GM21423 (cell line): Measurements from ENCODE around the gene NRIP2.

Experiments
- ATAC-seq: cut with Tn5 transposase; IDR thresholded peaks from one replicate; pipeline ENCODE4 v1.9.1; 2021; ENCODE audit warnings: mild to moderate bottlenecking, moderate library complexity; ENCODE audit not compliant: unreplicated experiment

NRIP2 gene

DNA sequence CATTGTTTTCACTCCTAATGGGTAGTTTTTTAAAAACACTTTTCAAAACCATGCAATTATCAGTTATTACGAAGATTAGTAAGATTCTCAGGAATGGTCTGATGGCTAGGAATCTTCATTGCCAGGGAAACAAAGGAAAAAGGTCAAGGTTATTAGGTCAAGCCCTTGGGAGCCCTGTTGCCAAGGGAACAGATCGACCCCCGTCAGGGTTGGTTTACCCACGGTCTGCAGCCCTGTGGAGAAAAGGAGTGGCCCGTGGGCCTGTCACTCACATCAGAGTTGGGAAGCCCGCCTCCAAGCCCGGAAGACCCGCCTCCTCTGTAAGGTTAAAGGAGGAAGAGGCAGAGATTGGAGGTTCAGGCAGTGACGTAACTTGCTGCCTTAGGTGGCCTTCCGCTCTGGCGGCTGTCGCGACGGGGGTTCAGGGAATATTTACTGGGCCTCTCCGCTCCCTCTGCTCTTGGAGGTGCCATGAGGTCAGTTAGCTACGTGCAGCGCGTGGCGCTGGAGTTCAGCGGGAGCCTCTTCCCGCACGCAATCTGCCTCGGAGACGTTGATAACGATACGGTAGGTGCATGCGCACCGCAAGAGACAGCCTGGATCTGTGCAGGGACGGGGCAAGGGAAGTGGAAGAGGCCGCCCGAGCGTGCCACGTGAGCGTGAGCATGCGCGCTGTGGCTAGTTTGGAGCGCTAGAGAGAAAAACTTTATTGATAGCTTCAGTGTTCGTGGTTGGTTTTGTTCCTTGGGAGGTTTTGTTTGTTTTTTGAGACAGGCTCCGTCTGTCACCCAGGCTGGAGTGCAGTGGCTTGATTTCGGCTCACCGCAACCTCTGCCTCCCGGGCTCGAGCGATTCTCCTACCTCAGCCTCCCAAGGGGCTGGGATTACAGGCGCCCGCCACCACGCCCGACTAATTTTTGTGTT is 22.3 kb downstream of the NRIP2 start, which contains the start of gene ITFG2:
ITFG2 (plus strand) TSS at position 379 of the 924 bp plus-strand sequence; CDS start at position 472, 93 bp downstream.
- peak; percentile 95 for ATAC-seq

DNA sequence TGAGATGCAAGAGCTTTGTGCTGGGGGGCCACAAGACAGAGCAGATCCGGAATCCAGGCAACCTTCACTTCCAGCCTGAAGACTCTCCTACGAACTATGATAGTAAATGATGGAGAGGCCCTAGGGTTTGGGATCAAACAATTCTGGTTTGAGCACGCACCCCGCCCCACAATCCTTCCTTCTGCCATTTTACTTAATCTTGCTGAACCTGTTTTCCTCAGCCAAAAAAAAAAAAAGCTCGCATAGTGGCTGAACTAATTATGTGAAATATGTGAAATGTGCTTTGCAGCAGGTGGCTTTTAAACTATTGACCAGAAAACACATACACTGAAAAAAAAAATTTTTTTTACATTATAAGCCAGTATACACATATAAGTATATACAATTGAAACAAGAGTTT is 23.0 kb downstream of the NRIP2 start:
- ATAC-seq, result no peak

DNA sequence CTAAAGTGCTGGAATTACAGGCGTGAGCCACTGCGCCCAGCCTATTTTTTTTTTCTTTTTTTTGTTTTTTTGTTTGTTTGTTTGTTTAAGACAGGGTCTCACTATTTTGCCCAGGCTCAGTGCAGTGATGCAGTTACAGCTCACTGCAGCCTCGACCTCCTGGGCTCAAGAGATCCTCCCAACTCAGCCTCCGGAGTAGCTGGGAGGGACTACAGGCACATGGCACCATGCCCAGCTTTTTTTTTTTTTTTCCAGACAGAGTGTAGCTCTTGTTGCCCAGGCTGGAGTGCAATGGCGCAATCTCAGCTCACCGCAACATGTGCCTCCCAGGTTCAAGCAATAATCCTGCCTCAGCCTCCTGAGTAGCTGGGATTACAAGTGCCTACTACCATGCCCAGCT is 28.1 kb downstream of the NRIP2 start:
- ATAC-seq, result no peak

GRCh38 chr12:2805143-2805520 is 29.7 kb downstream of the NRIP2 start:
- ATAC-seq, result no peak

GRCh38 chr12:2804393-2805142 is 30.3 kb downstream of the NRIP2 start:
- ATAC-seq, result no peak

- ATAC-seq, result no peak
Observed at GRCh38 chr12:2803635-2804392, 31.0 kb downstream of the NRIP2 start.

GRCh38 chr12:2801044-2801783 is 33.6 kb downstream of the NRIP2 start:
- no peak for ATAC-seq

GRCh38 chr12:2800046-2800570 is 34.7 kb downstream of the NRIP2 start:
- ATAC-seq, result no peak

DNA sequence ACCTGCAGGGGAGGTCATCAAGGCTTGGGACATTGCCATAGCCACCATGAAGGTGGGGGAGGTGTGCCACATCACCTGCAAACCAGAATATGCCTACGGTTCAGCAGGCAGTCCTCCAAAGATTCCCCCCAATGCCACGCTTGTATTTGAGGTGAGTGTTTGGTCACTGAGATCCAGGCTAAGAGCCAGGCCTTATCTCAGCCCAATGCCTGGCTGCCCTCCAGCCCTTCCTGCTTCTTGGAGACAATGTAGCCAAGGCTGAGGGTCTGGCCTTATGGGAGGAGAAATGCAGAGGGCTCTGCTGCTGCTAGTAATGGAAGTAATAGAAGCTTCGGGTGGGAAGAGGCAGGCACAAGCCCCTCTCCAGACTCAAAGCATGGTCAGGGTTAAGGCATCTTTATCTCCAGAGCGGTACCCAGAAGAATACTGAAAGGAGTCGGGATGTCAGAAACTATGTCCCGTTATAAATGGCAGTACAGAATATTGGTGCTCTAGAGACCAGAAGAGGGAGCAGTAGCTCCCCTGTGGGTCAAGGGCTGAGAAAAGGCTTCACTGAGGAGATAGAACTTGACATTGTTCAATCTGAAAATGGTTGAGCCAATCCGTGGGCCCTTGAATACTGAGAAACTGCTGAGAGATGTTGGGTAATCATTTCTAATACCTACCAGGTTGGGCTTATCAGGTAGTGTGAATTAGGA is 37.0 kb downstream of the NRIP2 start:
- no peak for ATAC-seq

- ATAC-seq, result no peak
Observed at GRCh38 chr12:2796187-2796666, 38.6 kb downstream of the NRIP2 start.

DNA sequence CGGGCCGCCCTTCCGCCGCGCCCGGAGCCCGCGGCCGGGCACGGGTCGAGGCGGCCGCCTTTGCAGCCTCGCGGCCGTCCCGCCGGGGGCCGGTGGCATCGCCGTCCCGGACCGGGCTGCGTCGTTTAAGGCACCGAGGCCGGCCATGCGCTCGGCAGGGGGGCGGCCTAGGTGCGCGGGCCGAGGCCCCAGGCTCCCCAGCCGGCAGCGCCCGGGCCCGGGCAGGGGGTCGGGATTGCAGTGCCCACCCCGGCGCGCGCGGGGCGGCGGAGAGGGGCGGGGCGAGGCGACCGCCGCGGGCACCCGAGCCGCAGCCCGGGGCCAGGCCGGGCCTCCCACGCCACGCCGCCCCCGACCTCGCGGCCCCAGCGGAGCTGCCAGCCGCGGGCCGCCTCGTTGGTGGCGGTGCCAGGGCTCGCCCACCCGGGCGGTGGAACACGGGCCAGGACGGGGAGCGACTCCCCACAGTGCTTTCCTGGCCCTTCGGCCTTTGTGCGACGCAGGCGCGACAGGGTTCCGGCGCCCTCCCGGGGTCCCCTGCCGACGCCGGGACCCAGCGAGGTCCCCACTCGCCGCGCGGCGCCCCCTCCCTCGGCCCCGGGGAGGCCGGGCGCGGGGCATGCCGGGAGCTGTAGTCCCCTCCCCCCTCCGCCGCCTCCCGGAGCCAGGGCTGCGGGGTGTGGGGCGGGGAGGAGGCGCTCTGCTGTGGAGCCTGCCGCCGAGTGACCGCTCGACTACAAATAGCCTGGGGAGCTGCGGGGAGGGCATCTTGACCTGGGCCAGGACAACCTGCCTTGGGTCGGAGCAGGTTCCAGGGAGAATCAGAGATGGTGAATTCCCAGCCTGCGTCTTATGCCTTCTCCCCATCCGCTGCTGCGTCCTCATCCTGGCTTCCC is 39.3 kb downstream of the NRIP2 start:
- ATAC-seq, result peak; percentile 64

DNA sequence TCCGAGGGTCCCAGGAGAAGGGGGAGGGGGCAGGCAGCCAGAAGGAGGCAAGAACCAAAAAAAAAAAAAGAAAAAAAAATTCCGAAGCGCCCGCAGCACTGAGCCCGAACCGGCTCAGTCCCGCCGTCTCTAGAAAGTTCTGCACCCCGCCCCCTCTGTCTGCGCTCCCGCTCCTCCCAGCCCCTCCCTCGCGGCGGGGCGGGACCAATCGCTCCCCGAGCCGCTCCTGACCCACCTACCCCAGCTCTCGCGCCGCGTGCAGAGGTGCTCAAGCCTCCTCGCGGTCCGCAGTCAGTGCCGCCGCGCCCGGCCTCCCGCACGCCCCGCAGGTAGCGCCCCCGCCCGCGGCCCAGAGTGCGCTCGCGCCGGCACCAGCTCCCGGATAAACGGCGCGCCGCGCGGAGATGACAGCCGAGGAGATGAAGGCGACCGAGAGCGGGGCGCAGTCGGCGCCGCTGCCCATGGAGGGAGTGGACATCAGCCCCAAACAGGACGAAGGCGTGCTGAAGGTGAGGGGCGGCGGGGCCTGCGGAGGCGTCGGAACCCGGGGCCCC is 40.0 kb downstream of the NRIP2 start, which contains the start of gene FKBP4:
FKBP4 (plus strand) TSS at position 235 of the 554 bp plus-strand sequence; CDS start at position 405, 170 bp downstream.
- peak; percentile 75 for ATAC-seq

DNA sequence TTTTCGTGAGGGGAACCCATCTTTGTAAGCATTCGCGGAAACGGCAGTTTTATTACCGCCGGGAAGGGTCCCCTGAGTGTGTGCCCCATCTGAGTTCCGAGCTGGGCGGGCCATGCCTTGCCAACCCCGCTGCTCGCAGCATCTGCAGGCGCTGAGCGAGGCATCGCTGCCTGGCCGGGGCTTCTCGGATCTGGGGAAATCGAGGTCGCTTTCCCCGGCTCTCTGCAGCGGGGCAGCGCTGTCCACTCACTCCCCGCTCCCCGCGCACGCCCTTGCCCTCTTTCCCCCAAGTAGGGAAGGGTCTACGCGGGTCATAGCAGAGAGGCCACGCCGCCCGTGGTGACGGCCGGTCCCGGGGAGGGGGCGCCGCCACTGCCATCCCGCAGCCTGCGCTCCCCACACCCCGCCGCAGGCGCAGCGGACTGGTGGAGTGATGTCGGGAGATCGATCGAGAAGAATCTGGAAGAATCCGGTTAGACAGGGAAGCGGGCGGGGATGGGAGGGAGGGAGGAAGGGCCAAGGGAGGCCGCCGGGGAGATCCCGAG is 40.6 kb downstream of the NRIP2 start:
- peak; percentile 1 for ATAC-seq

DNA sequence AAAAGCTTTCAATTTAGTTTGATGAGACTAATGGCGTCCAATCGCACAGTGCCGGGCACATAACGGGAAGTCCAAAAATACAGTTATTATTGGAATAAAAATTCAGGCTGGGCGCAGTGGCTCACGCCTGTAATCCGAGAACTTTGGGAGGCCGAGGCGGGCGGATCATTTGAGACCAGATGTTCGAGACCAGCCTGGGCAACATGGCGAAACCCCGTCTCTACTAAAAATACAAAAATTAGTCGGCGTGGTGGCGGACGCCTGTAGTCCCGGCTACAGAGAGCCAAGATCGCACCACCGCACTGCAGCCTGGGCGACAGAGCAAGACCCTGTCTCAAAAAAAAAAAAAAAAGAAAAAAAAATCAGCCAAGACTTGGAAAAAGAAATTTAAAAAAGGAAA is 41.3 kb downstream of the NRIP2 start:
- ATAC-seq, result no peak

GRCh38 chr12:2792671-2793500 is 41.9 kb downstream of the NRIP2 start:
- no peak for ATAC-seq

DNA sequence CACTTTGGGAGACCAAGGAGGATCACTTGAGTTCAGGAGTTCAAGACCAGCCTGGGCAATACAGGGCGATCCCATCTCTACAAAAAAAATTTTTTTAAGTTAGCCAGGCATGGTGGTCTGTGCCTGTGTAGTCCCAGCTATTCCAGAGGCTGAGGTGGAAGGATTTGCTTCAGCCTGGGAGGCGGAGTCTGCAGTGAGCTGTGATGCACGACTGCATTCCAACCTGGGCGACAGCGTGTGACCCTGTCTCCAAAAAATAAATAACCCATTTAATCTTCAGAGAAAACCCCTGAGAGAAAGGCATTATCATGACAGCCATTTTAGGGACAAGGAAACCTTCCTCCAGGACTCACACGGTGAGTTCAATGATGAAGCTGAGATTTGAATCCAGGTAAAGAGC is 43.7 kb downstream of the NRIP2 start:
- ATAC-seq, result no peak

DNA sequence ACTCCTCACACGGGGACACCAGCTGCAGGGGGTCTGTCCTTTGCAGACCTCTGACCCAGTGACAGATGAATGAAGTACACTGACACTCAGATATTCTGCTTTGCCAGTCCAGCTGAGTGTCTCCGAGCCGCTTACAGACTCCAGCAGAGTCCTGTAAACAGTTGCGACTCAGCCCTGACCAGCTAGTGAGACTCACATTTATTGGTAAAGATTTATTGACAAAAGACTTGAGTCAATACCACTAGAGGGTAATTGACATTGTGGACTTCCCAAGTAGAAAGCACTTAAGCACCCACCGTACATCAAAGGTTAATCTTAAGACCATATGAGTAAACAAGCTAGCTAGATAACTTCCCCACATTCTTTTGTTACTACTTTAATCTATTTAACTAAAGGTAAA is 49.8 kb downstream of the NRIP2 start:
- no peak for ATAC-seq
